Peyer's patch (tissue), 4 donors: Measurements from ENCODE around the gene IL10. TPM values are rescaled to one million over a fixed set of nuclear protein-coding genes. Genes with fewer than 3 reads are reported as not detected.

Experiments used
- DNase-seq, 3 donors: peaks; one replicate each; pipeline ENCODE4 v3.0.0-alpha.2; 2017 to 2019
- H3K27ac ChIP-seq, 4 donors: fragments of 200-600 bp; sonication (generic); one replicate each; pipeline ENCODE4 v1.5.1; 2016 to 2019
- H3K27me3 ChIP-seq, 2 donors: fragments of 200-600 bp; sonication (generic); one replicate each; pipeline ENCODE4 v1.5.1; 2019
- H3K36me3 ChIP-seq, 3 donors: fragments of 200-600 bp; sonication (generic); one replicate each; pipeline ENCODE4 v1.5.1; 2016 to 2019
- H3K4me1 ChIP-seq, 4 donors: fragments of 200-600 bp; sonication (generic); one replicate each; pipeline ENCODE4 v1.5.1; 2016 to 2019
- H3K4me3 ChIP-seq, 4 donors: fragments of 200-600 bp; sonication (generic); 1 replicate in 3 of 4; 2 replicates in 1 of 4; pipeline ENCODE4 v1.5.1; 2016 to 2019; ENCODE audit warnings: mild to moderate bottlenecking in 1 of 4
- H3K9me3 ChIP-seq, 4 donors: fragments of 200-600 bp; sonication (generic); one replicate each; pipeline ENCODE4 v1.5.1; 2016 to 2019; ENCODE audit warnings: mild to moderate bottlenecking in 1 of 4
- CTCF ChIP-seq, 6 experiments: fragments of 450-650 bp in 4 of 6; fragments of 200-600 bp in 2 of 6; sonication (generic) in 1 of 6; IDR thresholded peaks; one replicate each; pipeline ENCODE4 v1.5.1; 2017 to 2019; ENCODE audit warnings: antibody characterized with exemption in 6 of 6, mild to moderate bottlenecking in 3 of 6, moderate library complexity in 1 of 6
- POLR2A ChIP-seq, 2 donors: fragments of 450-650 bp; IDR thresholded peaks; one replicate each; pipeline ENCODE4 v1.5.1; 2017; ENCODE audit warnings: antibody characterized with exemption in 2 of 2, mild to moderate bottlenecking in 2 of 2, moderate library complexity in 2 of 2
- total RNA-seq, 4 donors: library from RNA; depleted of rRNA; stranded (reverse); fragments of >200 nt; gene quantifications; one replicate each; pipeline ENCODE4 v1.1.0, GENCODE V29; 2016

The IL10 gene
- total RNA-seq, 4 donors from 2014 or later = 0.85 to 2.0 TPM; not detected in 2

- H3K36me3 ChIP-seq = no peaks in the 10 kb centered on the region
- peaks cover 0 to 7% (median 4%) of the 10 kb centered on the region in 4 donors for H3K4me1 ChIP-seq
- peak overlapping the region in 3 of 4 donors; percentile 22 to 73 (median 72) for H3K27ac ChIP-seq
- TF ChIP-seq CTCF (IDR thresholded peaks at IDR 0.05) = no peak
- no peak for TF ChIP-seq POLR2A (IDR thresholded peaks at IDR 0.05)
- no peak overlapping the region for H3K4me3 ChIP-seq
- H3K27me3 ChIP-seq = no peaks in the 10 kb centered on the region
- no peak for DNase-seq
- H3K9me3 ChIP-seq = no peaks in the 10 kb centered on the region
Measured at GRCh38 chr1:206802401-206802800, 30.1 kb upstream of the IL10 start.

GRCh38 chr1:206801467-206801866 lies 29.2 kb upstream of the IL10 start:
- Histone ChIP-seq H3K36me3 (no peaks in the 10 kb centered on the region), H3K4me1 (peaks cover 0 to 7% (median 4%) of the 10 kb centered on the region in 4 donors), H3K4me3 (no peak overlapping the region), H3K27ac (no peak overlapping the region), H3K9me3 (no peaks in the 10 kb centered on the region), H3K27me3 (no peaks in the 10 kb centered on the region)
- TF ChIP-seq CTCF (IDR thresholded peaks at IDR 0.05) = no peak
- no peak for TF ChIP-seq POLR2A (IDR thresholded peaks at IDR 0.05)
- no peak for DNase-seq

- H3K4me1 ChIP-seq = peaks cover 0 to 7% (median 4%) of the 10 kb centered on the region in 4 donors
- TF ChIP-seq POLR2A (IDR thresholded peaks at IDR 0.05) (no peak), CTCF (IDR thresholded peaks at IDR 0.05) (no peak)
- no peak overlapping the region for H3K4me3 ChIP-seq
- no peak overlapping the region for H3K27ac ChIP-seq
- DNase-seq = no peak
- no peaks in the 10 kb centered on the region for H3K9me3 ChIP-seq
- H3K27me3 ChIP-seq = no peaks in the 10 kb centered on the region
- H3K36me3 ChIP-seq = no peaks in the 10 kb centered on the region
Measured at GRCh38 chr1:206800891-206801290, 28.6 kb upstream of the IL10 start.

GRCh38 chr1:206800411-206800810 lies 28.1 kb upstream of the IL10 start:
- H3K36me3 ChIP-seq = no peaks in the 10 kb centered on the region
- no peaks in the 10 kb centered on the region for H3K27me3 ChIP-seq
- no peak overlapping the region for H3K27ac ChIP-seq
- DNase-seq = no peak
- no peaks in the 10 kb centered on the region for H3K9me3 ChIP-seq
- TF ChIP-seq POLR2A (IDR thresholded peaks at IDR 0.05) (no peak), CTCF (IDR thresholded peaks at IDR 0.05) (no peak)
- peaks cover 0 to 7% (median 4%) of the 10 kb centered on the region in 4 donors for H3K4me1 ChIP-seq
- H3K4me3 ChIP-seq = no peak overlapping the region

GRCh38 chr1:206799311-206799710 lies 27.0 kb upstream of the IL10 start:
- no peaks in the 10 kb centered on the region for H3K9me3 ChIP-seq
- H3K27ac ChIP-seq = no peak overlapping the region
- H3K27me3 ChIP-seq = no peaks in the 10 kb centered on the region
- TF ChIP-seq POLR2A (IDR thresholded peaks at IDR 0.05) = no peak
- no peak for TF ChIP-seq CTCF (IDR thresholded peaks at IDR 0.05)
- H3K36me3 ChIP-seq = no peaks in the 10 kb centered on the region
- peaks cover 0 to 7% (median 4%) of the 10 kb centered on the region in 4 donors for H3K4me1 ChIP-seq
- H3K4me3 ChIP-seq = no peak overlapping the region
- no peak for DNase-seq
